ENCODE results near the gene SLC24A4. TPM values are rescaled to one million over a fixed set of nuclear protein-coding genes. Genes with fewer than 3 reads are reported as not detected.

The SLC24A4 gene
- polyA plus RNA-seq, 1 donor = 0.25 TPM

DNA sequence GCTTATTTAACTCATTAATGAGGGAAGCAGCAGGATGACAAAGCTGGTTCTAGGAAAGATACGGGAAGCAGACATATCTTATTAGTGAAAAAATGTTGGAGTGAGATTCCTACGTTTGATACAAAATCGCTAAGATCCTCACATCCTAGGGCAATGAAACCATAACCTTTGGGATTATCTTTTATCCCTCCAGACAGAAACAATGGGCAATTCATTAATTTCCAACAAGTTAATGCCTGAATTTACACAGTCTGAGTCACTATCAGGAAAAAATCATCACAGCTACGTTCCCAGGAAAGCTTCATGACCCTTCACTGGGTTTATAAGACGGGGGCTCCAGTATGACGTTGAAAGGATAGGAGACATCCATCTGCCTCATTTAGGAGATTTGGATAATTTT lies 45.0 kb downstream of the SLC24A4 start:
- no peak for DNase-seq

DNA sequence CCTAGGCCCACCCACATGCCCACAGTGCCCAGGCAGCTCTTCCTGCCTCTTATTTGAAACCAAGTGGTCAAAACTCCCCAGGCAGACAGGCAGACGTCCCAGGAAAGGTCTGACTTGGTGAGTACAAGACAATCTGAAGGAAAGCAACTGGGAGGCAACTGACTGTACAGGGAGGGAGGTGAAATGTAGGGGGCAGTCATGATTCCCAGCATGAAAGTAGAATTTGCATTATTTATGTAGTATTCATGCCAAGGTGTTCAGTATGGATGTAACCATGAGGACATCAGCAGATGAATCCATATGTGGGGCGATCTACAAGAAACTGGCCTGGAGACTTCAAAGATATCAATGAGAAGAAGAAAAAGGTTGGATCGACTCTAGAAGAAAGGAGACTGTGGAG lies 46.1 kb downstream of the SLC24A4 start:
- no peak for DNase-seq

DNA sequence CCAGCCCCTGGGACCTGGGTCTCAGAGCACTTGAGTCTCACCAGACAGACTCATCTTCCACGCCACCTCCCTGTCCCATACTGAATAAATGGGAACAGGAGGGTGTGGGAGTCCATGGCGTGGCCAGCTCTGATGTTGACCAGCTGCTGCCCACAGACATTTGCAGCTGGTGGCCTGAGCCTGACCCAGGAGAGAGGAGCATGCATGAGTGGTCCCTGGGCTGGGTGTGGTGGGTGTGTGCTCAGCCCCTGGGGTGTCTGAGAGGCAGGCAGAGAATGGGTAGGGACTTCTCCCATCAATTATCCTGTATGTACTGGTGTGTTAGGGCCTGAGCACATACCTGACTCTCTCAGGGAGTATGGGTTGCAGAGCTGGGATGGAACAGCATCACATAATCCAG lies 49.3 kb downstream of the SLC24A4 start:
- DNase-seq = no peak

DNA sequence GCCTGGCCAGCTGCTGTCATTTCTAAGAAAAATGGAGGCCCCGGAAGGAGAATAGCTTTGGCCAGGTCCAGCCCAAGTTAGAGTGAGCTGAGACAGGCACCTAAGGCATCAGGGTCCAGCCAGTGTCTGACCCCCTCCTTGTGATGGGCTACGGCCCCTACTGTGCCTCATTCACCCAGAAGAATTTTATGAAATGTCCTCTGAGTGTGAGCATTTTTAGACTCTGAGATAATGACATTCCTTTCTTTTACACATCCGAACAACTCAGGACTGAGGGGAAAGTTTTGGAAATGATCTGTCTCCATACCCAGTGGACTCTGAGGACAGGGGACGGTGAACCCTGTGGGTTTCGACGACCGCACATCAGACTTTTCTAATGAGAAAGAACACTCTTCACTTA lies 50.4 kb downstream of the SLC24A4 start:
- DNase-seq = no peak

DNA sequence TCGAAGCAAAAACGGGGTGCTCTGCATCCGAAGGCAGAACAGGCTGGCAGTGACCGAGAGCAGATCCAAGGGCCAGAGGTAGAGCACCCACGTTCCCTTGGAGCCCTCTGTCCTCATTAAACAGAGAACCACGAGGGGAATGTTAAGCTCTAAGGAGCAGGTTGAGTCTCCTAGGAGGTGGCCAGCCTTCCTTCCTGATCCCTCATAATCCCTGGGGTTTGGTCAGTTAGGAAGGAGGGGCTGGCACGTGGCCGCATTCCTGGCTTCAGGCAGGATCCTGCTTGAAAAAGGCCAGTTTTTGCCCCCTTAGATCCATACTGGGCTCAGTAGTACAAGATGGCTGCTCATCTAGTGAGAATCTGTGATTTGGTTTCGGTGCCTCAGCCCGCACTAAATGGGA lies 57.2 kb downstream of the SLC24A4 start:
- no peak for DNase-seq

DNA sequence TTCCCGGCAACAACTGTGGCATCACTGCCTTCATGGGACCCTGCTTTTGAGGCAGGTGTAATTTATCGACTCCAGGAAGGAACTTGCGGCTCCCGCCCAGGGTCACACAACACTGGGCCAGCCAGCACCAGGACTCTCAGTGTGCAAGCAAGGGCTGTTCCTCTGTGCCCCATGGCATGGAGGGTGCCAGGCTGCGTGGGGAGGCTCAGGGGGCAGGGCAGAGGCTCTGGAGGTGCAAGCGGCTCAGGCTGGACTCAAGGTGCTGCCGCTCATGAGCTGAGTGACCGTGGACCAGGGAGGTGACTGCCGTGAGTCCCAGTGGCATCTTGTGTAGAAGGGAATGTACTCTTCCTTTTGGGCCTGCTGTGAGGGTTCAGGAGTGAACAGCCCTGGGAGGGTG lies 57.6 kb downstream of the SLC24A4 start:
- DNase-seq = no peak

DNA sequence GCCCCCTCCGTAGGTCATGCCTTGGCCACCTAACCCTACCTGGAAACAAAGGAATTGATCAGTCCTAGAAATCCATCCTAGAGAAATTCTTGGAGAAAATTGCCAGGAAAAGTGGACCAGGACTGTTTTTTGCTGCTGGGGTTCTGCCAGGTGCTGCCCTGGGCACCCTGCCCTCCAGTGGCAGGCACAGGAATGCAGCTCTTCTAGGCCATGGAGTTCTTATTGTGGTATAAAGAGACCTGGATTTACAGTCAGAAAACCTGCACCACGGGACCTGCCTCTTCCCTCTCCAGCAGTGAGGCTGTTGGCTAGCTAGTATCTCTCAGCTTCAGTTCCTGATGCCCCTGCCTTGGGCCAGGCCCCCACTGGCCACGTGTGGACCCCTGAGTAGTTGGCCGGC lies 59.7 kb downstream of the SLC24A4 start:
- no peak for DNase-seq

DNA sequence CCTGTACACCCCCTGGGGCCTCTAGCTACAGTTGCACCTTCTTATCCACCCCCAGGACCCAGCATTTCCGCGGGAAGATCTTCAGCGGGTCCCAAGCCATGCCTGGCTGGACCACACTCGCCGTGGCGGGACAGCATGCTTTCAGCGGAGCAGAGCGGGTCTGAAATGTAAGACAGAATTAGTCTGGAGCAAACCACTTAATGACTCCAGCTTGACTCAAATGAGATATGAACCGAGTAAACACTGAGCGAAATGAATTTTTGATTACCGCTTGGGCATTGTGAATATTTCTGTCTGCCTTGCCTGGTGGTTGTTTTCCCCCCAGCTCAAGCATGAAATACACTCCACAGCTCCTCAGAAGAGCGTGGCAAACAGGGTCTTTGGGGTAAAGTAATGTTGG lies 60.8 kb downstream of the SLC24A4 start:
- DNase-seq = peak; percentile 12

DNA sequence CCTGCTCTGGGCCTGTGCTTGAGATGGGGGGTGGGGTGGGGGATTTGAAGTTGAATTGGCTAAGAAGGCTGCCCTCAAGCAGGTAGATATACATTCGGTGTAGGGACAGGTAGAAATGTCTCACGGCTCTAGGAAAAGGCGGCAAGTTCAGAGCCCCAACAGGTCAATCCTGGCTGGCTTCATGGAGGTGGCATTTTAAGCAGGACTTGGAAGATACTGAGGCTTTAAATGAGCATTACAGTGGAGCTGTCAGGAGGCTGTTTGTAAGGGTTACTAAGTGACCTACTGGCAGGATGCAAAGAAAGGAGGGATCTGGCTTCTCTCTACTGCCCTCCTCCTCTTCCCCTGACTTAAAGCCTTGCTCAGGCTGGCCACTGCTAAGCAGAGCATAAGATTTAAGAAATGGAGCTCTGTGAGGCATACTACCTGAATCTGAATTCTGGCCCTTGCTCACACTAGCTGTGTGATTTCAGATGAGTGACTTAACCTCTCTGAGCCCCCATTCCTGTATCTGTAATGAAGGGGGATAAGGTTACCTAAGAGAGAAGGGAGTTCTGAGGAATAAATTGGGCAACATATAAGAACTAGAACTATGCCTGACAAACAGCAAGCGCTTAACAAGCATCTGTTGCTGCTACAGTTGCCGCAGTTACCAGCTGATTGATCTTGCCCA lies 61.6 kb downstream of the SLC24A4 start:
- DNase-seq = no peak

DNA sequence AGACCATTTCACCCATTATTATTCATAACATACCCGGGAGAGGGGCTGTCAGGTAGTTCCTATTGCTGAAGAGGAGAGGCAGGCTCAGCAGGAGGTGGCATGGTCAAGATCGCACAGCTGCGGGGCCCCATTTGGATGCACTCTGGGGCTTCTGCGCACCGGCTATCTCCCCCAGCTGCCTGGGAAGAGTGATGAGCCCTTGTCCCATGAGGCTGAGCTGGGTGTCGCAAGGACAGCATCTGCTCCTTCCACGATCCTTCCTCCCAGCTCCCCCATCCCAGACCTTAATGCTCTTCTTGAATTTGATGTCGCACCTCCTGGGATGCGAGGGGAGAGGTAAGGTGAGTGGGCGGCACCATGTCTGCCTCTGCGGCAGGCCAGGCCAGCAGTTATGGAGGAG lies 62.6 kb downstream of the SLC24A4 start:
- no peak for DNase-seq

DNA sequence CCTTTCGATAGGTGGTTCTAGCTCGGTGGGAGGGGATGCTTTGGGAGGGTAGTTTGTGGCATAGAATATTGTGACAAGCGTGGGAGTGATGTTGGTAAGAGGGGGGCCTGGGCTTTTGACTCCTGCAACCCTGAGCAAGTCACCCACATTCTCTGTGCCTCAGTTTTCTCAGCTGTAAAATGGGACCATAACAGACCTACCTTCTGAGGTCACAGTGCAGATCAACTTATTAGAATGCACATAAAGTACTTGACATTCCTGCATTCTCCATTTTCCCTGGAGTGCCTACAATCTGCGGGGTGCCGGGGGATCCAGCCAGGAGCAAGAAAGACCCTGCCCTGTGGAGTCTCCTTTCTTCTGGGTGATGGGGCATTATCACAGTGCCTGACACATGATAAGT lies 63.2 kb downstream of the SLC24A4 start:
- DNase-seq = no peak

DNA sequence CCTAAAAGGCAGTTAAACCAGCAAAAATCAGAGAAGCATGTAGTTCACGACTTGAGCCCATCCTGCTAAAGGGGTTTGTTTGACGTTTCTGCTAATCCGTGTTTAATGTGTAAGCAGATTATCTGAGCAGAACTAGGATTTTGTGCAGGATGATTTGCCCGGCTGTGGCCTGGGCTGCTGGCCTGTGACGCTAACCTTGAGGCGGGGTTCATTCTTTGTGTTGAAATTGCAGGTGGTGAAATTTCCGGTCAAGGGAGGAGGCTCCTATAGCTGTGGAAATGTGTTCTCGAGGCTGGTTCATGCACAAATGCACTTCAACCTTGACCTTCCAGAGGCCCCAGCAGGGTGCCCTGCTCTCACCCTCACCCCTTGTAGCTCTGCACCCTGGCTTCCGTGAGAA lies 63.7 kb downstream of the SLC24A4 start:
- DNase-seq = no peak

DNA sequence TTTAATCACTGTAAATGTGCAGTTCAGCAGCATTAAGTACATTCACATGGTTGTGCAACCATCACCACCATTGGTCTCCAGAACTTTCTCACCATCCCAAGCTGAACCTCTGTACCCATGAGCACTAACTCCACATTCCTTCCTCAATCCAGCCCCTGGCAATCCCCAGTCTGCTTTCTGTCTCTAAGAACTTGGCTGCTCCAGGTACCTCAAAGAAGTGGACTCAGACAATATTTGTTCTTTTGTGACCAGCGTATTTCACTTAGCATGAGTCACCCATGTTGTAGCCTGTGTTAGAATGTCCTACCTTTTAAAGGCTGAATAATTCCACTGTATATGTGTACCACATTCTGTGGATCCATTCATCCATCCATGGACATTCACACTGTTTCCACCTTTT lies 64.6 kb downstream of the SLC24A4 start:
- no peak for DNase-seq

DNA sequence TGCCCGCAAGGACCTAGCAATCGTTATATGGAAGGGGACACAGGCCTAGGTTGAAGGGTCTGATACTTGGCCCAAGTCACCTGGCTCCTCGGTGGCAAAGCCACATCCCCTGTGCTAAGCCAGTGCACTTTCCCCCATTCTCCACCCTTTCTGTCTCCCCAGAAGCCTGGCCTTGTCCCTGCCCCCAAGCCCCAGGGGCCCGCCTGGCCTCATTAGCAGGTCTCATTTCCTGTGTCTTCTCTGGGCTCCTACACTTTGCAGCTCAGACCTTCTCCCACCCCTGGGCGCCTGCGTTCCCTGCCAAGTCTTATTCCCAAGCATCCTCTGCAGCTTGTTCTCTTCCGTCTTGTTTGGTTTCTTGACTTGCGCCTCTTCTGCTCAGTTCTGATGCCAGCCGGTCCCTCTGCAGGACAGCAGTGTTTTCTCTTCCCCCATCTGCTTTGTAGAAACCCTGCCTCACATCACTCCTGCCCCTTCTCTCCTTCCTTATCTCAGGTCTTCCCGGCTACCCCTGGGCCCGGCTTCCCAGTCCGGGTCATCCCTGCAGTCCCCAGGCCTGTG lies 66.7 kb downstream of the SLC24A4 start:
- no peak for DNase-seq

DNA sequence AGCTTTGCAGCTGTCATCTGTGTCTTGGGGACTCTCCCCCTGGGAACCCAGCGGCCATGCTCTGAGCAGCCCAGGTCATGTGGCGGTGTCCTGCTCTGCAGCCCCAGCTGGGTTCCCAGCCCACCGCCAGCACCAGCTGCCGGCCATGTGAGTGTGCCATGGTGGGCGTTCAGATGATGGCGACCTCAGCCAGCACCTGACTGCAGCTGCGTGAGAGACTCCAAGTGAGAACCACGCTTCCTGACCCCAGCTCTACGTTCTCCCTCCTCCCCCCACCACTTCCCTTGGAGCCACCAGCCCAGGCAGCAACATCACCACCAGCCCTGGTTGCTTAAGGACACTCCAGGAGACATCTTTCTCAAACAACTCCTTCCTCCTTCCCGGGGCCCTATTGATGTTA lies 68.8 kb downstream of the SLC24A4 start:
- no peak for DNase-seq

DNA sequence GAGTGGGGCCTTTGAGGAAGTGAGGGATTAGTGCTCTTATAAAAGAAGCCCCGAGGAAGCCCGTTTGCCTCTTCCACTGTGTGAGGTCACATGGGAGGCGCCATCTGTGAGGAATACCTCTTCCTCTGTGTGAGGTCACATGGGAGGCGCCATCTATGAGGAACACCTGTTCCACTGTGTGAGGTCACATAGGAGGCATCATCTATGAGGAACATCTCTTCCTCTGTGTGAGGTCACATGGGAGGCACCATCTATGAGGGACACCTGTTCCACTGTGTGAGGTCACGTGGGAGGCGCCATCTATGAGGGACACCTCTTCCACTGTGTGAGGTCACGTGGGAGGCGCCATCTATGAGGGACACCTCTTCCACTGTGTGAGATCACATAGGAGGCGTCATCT lies 69.7 kb downstream of the SLC24A4 start:
- no peak for DNase-seq

DNA sequence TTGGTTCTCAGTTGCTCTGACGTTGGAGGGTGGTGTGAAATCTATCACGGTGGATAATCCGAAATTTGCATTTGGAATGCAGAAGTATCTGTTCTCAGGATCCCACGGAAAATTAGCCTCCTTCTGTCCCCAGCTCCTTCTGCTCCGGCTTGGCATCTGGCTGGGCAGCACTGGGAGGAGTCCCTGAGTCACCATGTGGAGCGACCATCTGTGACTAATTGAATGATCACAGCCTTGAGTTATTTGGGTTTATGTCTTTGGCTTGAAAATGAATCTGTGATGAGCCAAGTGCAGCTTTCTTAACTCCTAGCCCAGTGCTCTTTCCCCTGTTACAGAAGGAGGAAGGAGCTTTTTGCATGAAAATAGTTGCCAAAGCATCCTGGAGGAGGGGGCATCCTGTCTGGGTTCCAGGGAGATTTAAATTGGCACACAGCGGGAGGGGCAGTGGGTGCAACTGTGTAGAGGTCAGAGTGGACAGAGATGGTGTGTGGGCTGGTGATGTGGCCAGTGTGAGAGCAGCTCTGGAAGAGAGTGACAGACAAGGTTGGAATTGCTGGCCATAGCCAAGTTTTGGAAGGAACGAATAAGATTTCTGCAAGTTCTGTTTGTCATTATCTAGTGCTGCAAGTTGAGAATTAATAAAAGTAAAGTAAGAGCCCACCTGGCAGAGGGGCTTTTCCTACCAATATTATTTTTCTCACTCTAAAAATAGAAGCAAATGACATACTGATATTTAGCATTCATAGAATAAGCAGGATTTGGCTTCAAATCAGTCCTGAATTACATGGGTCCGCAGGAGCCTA lies 74.4 kb downstream of the SLC24A4 start:
- no peak for DNase-seq

DNA sequence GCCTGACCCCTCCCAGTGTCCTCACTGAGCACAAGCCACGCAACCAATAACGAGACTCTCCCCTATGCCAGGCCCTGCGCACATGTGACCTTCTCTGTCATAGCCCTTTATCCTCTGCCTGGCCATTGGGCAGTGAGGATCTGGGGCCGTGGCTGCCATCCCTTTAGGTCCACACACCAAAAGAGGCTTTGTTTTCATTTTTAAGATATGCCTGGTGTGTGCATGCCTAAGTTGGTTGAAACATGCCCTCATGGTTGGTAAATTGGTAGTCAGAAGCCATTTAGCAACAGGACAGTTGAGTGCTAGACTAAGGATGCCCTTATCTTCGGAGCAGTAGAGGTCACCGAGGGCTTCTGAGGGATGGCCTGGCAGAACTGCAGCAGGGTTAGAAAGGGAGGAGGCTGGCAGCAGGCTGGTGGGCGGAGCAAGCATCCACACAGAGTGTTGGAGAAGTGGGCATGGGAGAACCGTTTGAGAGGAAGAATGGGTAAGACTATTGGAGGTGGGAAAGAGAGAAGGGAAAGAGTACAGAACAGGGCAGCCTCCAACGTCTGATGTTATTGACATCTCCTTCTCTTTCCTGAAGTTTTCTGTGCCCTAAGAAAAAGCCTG lies 75.1 kb downstream of the SLC24A4 start:
- no peak for DNase-seq

DNA sequence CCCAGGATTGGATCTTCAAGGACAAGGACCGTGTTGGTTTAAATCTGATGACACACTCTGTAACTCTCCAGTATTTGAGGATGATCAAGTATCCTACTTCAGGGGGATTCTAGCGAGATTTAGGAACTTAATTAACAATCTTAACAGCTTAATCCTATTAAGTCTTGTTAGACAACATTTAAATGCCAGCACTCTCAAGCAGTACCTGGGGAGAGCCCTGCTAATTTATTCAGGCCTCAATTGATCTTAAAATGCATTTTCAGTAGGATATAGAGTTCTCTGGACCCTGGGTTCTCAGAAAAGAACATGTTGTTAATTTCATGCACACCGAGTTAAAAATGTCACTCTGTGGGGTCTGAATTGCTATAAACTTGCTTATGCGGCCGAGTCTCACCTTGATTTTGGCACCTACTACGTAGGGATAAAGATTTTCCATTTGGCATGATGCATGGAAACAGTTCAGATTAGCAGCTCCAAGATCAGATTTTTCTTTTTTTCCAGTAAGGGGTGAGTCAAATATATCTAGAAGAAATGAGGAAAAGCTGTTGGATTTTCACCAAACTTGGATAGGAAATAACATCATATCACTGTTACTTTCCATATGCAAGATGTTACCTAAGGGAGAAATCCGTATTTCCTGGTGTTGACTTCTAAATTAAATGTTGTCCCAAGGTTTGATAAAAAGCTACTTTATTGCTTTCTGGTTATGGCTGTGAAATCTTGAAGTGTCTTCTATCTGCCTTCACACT lies 76.1 kb downstream of the SLC24A4 start:
- no peak for DNase-seq

DNA sequence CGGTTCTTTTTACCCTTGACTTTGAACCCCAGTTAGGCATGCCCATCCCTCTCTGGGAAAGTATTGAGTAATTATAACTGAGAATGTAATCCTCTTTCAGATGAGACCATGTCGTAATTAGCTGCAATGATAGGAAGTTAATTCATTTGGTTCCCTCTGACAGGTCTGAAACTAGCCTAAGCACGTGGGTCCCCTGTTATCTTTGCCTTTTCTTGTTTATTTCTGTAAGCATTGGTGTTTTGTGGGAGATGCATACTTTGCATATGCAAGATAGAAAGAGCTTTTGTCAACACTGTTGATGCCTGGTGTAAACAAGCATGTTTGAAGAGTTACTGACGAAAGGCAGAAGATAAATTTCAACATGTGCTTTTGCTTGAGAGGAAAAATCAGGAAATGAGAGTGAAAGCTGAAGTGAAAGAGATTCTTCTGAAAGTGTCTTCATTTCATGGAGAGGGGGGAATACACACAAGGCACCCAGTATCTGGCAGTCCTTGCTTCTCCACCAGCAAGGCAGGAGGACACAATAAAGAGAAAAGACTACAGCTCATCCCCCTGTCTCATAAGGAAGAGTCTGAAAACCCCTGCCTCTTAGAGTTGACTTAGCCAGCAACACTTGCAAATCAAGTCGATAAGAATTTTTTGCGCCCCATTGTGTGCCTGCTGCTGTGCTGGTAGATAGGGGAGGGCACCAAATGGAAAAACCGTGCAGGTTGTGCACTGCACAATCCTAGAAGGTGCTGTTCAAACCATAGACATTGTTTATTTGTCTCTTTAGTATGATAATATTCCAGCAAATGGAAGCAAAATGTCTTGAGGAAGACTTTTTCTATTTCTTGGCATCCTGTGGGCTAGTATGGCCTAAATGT lies 77.8 kb downstream of the SLC24A4 start:
- no peak for DNase-seq

DNA sequence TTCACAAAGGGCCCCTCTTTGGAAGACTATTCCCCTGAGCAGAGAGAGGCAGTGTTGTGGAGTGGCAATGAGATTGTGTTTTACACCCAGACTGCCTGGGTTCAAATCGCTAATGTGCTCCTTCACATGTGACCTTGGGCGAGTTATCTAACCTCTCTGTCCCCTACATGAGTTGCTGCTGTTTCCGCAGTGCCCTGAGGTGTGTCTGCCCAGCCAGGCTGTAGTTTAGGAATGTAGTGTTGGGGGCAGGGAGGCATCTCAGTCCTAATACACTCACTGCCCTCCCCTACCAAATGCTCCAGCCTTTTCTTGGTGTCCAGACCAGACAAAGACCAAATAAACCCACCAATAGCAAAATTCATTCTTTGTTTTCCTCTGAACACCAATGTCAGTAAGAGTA lies 78.6 kb downstream of the SLC24A4 start:
- no peak for DNase-seq
